Thymus (tissue), 11 donors: Measurements from ENCODE around the gene NDUFAF2. TPM values are rescaled to one million over a fixed set of nuclear protein-coding genes. Genes with fewer than 3 reads are reported as not detected.
"Not testable (repeated sequence)": the region's sequence is repeated elsewhere in the genome, so short reads cannot be mapped to it uniquely, and the experiment has no call there.

Experiments
- DNase-seq, 9 donors: peaks; one replicate each; pipeline ENCODE4 v3.0.0-alpha.2; 2013; ENCODE audit warnings: low spot score in 9 of 9, low read depth in 6 of 9, missing footprints in 1 of 9
- H3K27ac ChIP-seq, 2 donors: one replicate each; pipeline ENCODE4 v1.5.1; 2013; ENCODE audit warnings: control low read depth in 1 of 2, low read depth in 1 of 2, low read length in 1 of 2, mild to moderate bottlenecking in 1 of 2, moderate library complexity in 1 of 2
- H3K27me3 ChIP-seq, 2 donors: one replicate each; pipeline ENCODE4 v1.5.1; 2013; ENCODE audit warnings: low read length in 1 of 2; ENCODE audit not compliant: control insufficient read depth in 2 of 2, insufficient read depth in 1 of 2
- H3K36me3 ChIP-seq, 2 donors: one replicate each; pipeline ENCODE4 v1.5.1; 2013; ENCODE audit warnings: low read length in 1 of 2, mild to moderate bottlenecking in 1 of 2, moderate library complexity in 1 of 2; ENCODE audit not compliant: control insufficient read depth in 2 of 2, insufficient read depth in 2 of 2
- H3K4me1 ChIP-seq, 2 donors: one replicate each; pipeline ENCODE4 v1.5.1; 2013; ENCODE audit warnings: low read length in 2 of 2; ENCODE audit not compliant: control insufficient read depth in 2 of 2, insufficient read depth in 2 of 2
- H3K4me3 ChIP-seq, 2 donors: one replicate each; pipeline ENCODE4 v1.5.1; 2013; ENCODE audit warnings: low read length in 2 of 2, control low read depth in 1 of 2, mild to moderate bottlenecking in 1 of 2
- H3K9me3 ChIP-seq, 2 donors: one replicate each; pipeline ENCODE4 v1.5.1; 2013; ENCODE audit warnings: low read length in 1 of 2, mild to moderate bottlenecking in 1 of 2; ENCODE audit not compliant: control insufficient read depth in 2 of 2, insufficient read depth in 1 of 2
- WGBS: extraction: QIAGEN DNeasy Blood & Tissue Kit; methylation state at CpG from one replicate; pipeline ENCODE4 v1.1.7; 2013; 5-methylcytosine and 5-hydroxymethylcytosine counted together
- polyA plus RNA-seq: library from polyadenylated mRNA; stranded (reverse); fragments of 200-250 nt; gene quantifications from one replicate; pipeline ENCODE4 v1.2.3, GENCODE V29; 2013
- total RNA-seq: library from RNA; stranded (reverse); fragments of 120-200 nt; gene quantifications from one replicate; pipeline ENCODE4 v1.2.4, GENCODE V29; 2013
- donor health status: healthy.

Gene NDUFAF2
- total and polyA plus RNA-seq, 2 donors = 24.4 to 44.9 TPM

DNA sequence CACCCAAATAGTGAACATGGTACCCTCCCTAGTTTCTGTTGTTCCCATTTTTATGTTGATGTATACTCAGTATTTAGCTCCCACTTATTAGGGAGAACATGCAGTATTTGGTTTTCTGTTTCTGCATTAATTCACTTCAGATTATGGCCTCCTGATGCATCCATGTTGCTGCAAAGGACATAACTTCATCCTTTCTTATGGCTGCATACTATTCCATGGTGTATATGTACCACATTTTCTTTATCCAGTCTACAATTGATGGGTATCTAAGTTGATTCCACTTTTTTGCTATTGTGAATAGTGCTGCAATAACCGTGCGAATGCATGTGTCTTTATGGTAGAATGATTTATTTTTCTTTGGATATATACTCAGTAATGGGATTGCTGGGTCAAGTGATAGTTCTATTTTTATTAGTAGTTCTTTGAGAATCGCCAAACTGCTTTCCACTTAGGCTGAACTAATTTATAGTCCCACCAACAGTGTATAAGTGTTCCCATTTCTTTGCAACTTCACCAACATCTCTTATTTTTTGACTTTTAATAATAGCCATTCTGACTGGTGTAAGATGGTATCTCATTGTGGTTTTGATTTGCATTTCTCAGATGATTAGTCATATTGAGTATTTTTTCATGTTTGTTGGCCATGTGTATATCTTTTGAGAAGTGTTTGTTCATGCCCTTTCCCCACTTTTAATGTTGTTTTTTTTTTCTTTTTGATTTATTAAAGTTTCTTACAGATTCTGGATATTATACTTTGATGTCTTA lies 137.7 kb downstream of the NDUFAF2 start:
- 98% methylated on average over 3 of the region's 3 CpGs for WGBS
- H3K9me3 ChIP-seq = no peaks in the 10 kb centered on the region
- H3K27ac ChIP-seq = no peak overlapping the region
- no peaks in the 10 kb centered on the region for H3K36me3 ChIP-seq
- no peaks in the 10 kb centered on the region for H3K27me3 ChIP-seq
- H3K4me3 ChIP-seq = no peak overlapping the region
- DNase-seq = no peak
- no peaks in the 10 kb centered on the region for H3K4me1 ChIP-seq

DNA sequence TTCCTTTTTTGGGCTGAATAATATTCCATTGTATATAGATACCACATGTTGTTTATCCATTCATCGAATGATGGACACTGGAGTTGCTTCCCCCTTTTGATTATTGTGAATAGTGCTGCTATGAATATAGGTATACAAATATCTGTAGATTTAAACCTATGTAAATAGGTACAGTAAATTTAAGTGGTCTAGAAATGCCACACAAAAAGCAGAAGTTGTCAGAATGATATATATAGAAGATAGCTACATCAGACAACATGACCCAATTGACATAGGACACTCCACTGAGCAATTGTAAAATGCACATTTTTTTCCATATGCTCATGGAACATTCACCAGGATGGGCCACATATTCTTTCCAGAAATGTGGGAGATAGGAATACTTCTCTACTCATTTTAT lies 139.7 kb downstream of the NDUFAF2 start:
- H3K27me3 ChIP-seq = no peaks in the 10 kb centered on the region
- H3K36me3 ChIP-seq = no peaks in the 10 kb centered on the region
- no peak for DNase-seq
- no peaks in the 10 kb centered on the region for H3K4me1 ChIP-seq
- H3K27ac ChIP-seq = no peak overlapping the region
- H3K4me3 ChIP-seq = no peak overlapping the region
- no peaks in the 10 kb centered on the region for H3K9me3 ChIP-seq
- WGBS = 98% methylated on average over 1 of the region's 1 CpG

DNA sequence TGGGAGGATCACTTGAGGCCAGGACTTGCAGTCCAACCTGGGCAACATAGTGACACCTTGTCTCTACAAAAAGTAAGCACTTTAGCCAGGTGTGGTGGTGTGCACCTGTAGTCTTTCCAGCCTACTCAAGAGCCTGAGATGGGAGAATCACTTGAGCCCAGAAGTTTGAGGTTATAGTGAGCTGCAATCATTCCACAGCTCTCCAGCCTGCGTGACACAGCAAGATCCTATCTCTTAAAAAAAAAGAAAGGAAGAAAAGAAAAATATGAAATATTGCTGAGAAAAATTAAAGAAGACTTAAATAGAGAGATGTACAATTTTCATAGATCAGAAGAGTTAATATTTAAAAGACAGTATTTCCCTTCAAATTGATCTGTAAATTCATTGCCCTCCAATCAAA lies 140.9 kb downstream of the NDUFAF2 start:
- H3K27ac ChIP-seq = no peak overlapping the region
- H3K36me3 ChIP-seq = no peaks in the 10 kb centered on the region
- H3K4me3 ChIP-seq = no peak overlapping the region
- H3K27me3 ChIP-seq = no peaks in the 10 kb centered on the region
- WGBS = 98% methylated on average over 1 of the region's 1 CpG
- no peak for DNase-seq
- H3K9me3 ChIP-seq = no peaks in the 10 kb centered on the region
- H3K4me1 ChIP-seq = no peaks in the 10 kb centered on the region

DNA sequence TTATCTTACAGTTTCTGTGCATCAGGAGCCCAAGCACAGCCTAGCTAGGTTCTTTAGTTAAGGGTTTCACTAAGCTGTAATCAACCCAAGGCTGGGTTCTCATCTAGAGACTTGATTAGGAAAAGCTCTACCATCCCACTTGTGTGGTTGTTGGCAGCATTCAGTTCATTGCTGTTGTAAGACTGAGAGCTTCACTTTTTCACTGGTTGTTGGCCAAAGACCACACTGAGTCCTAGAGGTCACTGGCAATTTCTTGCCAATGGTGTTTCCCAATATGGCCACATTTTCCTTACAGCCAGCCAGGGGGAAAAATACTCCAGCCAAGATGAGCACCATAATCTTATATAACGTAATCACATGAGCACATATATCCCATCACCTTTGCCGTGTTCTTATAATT lies 142.9 kb downstream of the NDUFAF2 start:
- no peaks in the 10 kb centered on the region for H3K27me3 ChIP-seq
- 49% methylated on average over 2 of the region's 2 CpGs for WGBS
- H3K4me1 ChIP-seq = no peaks in the 10 kb centered on the region
- H3K9me3 ChIP-seq = no peaks in the 10 kb centered on the region
- H3K36me3 ChIP-seq = no peaks in the 10 kb centered on the region
- H3K4me3 ChIP-seq = no peak overlapping the region
- DNase-seq = no peak
- H3K27ac ChIP-seq = no peak overlapping the region

DNA sequence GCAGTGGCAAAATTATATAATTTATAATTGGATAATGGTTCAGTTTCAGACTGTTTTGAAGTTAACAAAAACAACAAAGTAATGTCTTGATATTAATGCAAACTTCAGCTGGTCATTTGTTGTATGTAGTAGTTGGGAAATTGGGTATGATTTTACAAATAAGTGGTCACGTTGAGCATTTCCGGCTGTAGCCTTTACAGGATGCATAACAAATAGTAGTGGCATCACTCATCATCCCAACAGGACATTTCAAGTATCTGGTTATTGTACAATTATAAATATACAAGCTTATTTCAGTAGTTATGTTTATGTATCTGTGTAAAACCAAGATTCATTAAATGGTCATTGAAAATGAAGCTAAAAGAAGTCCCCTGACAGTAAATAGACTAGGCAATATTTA lies 144.3 kb downstream of the NDUFAF2 start:
- no peak for DNase-seq
- H3K4me1 ChIP-seq = no peaks in the 10 kb centered on the region
- 98% methylated on average over 2 of the region's 2 CpGs for WGBS
- no peaks in the 10 kb centered on the region for H3K36me3 ChIP-seq
- no peaks in the 10 kb centered on the region for H3K27me3 ChIP-seq
- no peak overlapping the region for H3K27ac ChIP-seq
- H3K4me3 ChIP-seq = no peak overlapping the region
- H3K9me3 ChIP-seq = no peaks in the 10 kb centered on the region

DNA sequence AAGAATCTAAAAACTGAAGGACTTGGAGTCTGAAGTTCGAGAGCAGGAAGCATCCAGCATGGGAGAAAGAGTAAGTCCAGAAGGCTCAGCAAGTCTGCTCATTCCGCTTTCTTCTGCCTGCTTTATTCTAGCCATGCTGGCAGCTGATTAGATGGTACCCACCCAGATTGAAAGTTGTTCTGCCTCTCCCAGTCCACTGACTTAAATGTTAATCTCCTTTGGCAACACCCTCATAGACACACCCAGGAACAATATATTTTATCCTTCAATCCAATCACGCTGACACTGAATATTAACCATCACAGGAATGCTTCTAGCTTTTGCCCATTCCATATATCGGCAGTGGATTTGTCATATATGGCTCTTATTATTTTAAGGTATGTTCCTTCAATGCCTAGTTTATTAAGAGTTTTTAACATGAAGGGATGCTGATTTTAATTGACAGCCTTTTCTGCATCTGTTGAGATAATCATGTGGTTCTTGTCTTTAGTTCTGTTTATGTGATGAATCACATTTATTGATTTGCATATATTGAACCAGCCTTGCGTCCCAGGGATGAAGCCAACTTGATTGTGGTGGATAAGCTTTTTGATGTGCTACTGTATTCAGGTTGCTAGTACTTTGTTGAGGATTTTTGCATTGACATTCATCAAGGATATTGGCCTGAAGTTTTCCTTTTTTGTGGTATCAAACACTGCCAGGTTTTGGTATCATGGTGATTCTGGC lies 148.2 kb downstream of the NDUFAF2 start:
- 98% methylated on average over 5 of the region's 5 CpGs for WGBS
- H3K4me1 ChIP-seq, H3K27me3 ChIP-seq, H3K9me3 ChIP-seq, H3K4me3 ChIP-seq, DNase-seq, H3K36me3 ChIP-seq, H3K27ac ChIP-seq: not testable (repeated sequence)

DNA sequence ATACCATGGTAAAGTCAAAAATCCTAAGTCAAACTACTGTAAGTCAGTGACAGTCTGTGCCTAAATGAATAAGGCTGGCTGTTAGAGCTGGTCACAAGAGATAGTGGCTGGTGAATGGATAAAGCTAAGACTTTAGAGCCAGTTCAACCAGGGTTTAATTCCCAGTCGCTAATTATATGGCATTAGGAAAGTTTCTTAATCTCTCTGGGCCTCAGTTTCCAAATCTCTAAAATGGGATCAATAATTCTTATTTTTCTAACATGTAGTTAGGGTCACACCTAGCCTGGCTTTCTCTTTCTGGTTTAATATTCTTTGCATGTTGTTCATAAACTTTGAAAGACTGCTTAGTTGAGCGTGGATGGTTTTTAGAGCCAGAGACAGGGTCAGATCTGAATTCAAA lies 152.5 kb downstream of the NDUFAF2 start:
- Histone ChIP-seq H3K36me3 (no peaks in the 10 kb centered on the region), H3K4me1 (no peaks in the 10 kb centered on the region), H3K4me3 (no peak overlapping the region), H3K27ac (no peak overlapping the region), H3K9me3 (peaks cover 0 to 4% of the 10 kb centered on the region in 2 donors), H3K27me3 (no peaks in the 10 kb centered on the region)
- WGBS = 98% methylated on average over 2 of the region's 2 CpGs
- DNase-seq = no peak

DNA sequence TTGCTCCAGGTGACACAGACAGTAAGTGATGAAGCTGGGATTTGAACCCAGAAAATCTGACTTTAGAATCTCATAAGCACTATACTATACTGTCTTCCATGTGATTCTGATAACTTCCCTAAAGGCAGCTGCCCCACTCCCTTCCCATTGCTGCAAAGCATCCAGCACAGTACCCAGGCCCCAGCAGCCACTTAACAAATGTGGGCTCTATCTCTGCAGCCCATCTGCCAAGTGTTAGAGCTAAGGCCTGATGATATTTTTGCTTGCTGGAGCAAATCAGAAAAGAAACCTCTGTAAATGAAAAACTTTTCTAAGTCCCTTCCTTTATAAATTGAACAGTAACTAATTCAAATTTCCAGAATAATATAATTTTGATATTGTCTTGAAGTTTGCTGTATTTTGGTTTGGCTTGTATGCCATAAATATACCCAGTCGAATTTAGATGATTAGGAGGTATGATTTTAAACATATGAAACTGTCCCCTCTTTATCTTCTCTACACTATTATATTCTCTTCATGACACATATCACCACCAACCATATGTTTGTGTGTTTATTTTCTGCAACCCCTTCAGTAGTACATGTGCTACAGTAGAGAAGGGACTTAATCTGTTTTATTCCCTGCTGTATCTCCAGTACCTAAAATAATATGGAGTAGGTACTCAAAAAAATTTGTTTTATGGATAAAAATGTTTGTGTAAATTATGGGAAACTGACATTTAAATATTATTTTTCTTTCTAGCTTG lies 153.4 kb downstream of the NDUFAF2 start:
- H3K4me1 ChIP-seq = no peaks in the 10 kb centered on the region
- no peak overlapping the region for H3K4me3 ChIP-seq
- H3K27ac ChIP-seq = no peak overlapping the region
- no peaks in the 10 kb centered on the region for H3K36me3 ChIP-seq
- peaks cover 0 to 4% of the 10 kb centered on the region in 2 donors for H3K9me3 ChIP-seq
- no peaks in the 10 kb centered on the region for H3K27me3 ChIP-seq
- WGBS = 98% methylated on average over 1 of the region's 1 CpG
- DNase-seq = no peak

DNA sequence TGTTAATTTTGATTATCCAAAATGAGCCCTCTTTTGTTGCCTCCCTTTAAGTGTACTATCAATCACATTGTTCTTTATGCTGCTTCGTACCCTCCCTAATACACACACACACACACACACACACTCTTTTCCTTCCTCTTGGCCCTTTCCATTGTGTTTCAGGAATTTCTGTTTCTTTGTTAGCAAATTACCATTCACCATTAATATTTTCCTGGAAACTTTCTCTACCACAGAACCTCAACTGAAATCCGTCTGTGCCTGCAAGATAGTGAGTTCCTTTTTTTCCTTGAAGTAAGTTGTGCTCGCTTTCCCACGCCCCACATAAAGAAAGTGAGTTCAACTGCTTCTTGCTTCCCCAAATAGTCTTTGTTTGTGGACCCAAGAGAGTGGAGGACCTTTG lies 155.4 kb downstream of the NDUFAF2 start:
- DNase-seq = no peak
- WGBS = 75% methylated on average over 4 of the region's 4 CpGs
- no peak overlapping the region for H3K4me3 ChIP-seq
- H3K9me3 ChIP-seq = peaks cover 0 to 1% of the 10 kb centered on the region in 2 donors
- no peaks in the 10 kb centered on the region for H3K36me3 ChIP-seq
- H3K27me3 ChIP-seq = no peaks in the 10 kb centered on the region
- H3K4me1 ChIP-seq = no peaks in the 10 kb centered on the region
- no peak overlapping the region for H3K27ac ChIP-seq
